Neural progenitor cell (in vitro differentiated cells): Measurements from ENCODE around the gene CSAG3. TPM values are rescaled to one million over a fixed set of nuclear protein-coding genes. Genes with fewer than 3 reads are reported as not detected.
"Not testable (repeated sequence)": the region's sequence is repeated elsewhere in the genome, so short reads cannot be mapped to it uniquely, and the experiment has no call there.

ENCODE experiments used
- DNase-seq: peaks from one replicate; pipeline ENCODE4 v3.0.0-alpha.2; 2016; ENCODE audit warnings: low spot score
- H2AFZ ChIP-seq: fragments of 200-600 bp; sonication (generic); replicated peaks from 2 replicates; pipeline ENCODE4 v1.6.1; 2016; ENCODE audit warnings: antibody characterized with exemption
- H3F3A ChIP-seq: fragments of 200-600 bp; sonication (generic); 2 replicates; pipeline ENCODE4 v1.6.1; 2016; ENCODE audit warnings: antibody characterized with exemption, low read depth
- H3K27ac ChIP-seq: fragments of 200-600 bp; sonication (generic); 2 replicates; pipeline ENCODE4 v1.5.1; 2016; ENCODE audit warnings: mild to moderate bottlenecking
- H3K27me3 ChIP-seq: fragments of 200-600 bp; sonication (generic); 2 replicates; pipeline ENCODE4 v1.6.1; 2016; ENCODE audit warnings: mild to moderate bottlenecking, moderate library complexity
- H3K36me3 ChIP-seq: fragments of 200-600 bp; sonication (generic); 2 replicates; pipeline ENCODE4 v1.5.1; 2016
- H3K4me1 ChIP-seq: fragments of 200-600 bp; sonication (generic); 2 replicates; pipeline ENCODE4 v1.6.1; 2016; ENCODE audit warnings: mixed run types
- H3K4me2 ChIP-seq: fragments of 200-600 bp; sonication (generic); 2 replicates; pipeline ENCODE4 v1.6.1; 2016
- H3K4me3 ChIP-seq: fragments of 200-600 bp; sonication (generic); 2 replicates; pipeline ENCODE4 v1.5.1; 2016
- H3K79me2 ChIP-seq: fragments of 200-600 bp; sonication (generic); 2 replicates; pipeline ENCODE4 v1.6.1; 2016; ENCODE audit warnings: low read depth
- H3K9ac ChIP-seq: fragments of 200-600 bp; sonication (generic); 2 replicates; pipeline ENCODE4 v1.6.1; 2016
- H3K9me3 ChIP-seq: fragments of 200-600 bp; sonication (generic); 2 replicates; pipeline ENCODE4 v1.5.1; 2016; ENCODE audit warnings: low read depth
- H4K20me1 ChIP-seq: fragments of 200-600 bp; sonication (generic); 2 replicates; pipeline ENCODE4 v1.6.1; 2016; ENCODE audit warnings: low read depth
- H3K27ac Mint-ChIP-seq: 3 replicates; pipeline ENCODE4 v1.8.0; 2021; ENCODE audit warnings: mixed read lengths
- H3K27me3 Mint-ChIP-seq: 2 replicates; pipeline ENCODE4 v1.8.0; 2022; ENCODE audit warnings: low read depth, mild to moderate bottlenecking, inconsistent platforms, moderate library complexity, mixed read lengths; ENCODE audit not compliant: insufficient read depth
- H3K36me3 Mint-ChIP-seq: 3 replicates; pipeline ENCODE4 v1.8.0; 2021; ENCODE audit warnings: mixed read lengths
- H3K4me1 Mint-ChIP-seq: 3 replicates; pipeline ENCODE4 v1.8.0; 2021; ENCODE audit warnings: mixed read lengths
- H3K4me3 Mint-ChIP-seq: 3 replicates; pipeline ENCODE4 v1.8.0; 2021; ENCODE audit warnings: mild to moderate bottlenecking, moderate library complexity, mixed read lengths
- H3K9me3 Mint-ChIP-seq: 3 replicates; pipeline ENCODE4 v1.8.0; 2020; ENCODE audit warnings: mixed read lengths
- EZH2 ChIP-seq: fragments of 200-600 bp; sonication (generic); IDR thresholded peaks from 2 replicates; pipeline ENCODE4 v1.6.1; 2017; ENCODE audit warnings: antibody characterized with exemption, mild to moderate bottlenecking, moderate library complexity
- EZH2phosphoT487 ChIP-seq: fragments of 200-600 bp; sonication (generic); IDR thresholded peaks from 2 replicates; pipeline ENCODE4 v1.6.1; 2017; ENCODE audit warnings: antibody characterized with exemption
- total RNA-seq: library from RNA; depleted of rRNA; stranded (reverse); fragments of >200 nt; gene quantifications from 2 replicates; pipeline ENCODE4 v1.2.3, GENCODE V29; 2015; ENCODE audit warnings: low replicate concordance
- TF ChIP-seq, protein P1 (sequence below): fragments of 200-600 bp; sonication (generic); IDR thresholded peaks from 2 replicates; pipeline ENCODE4 v1.5.1; 2017; ENCODE audit warnings: antibody characterized with exemption, mild to moderate bottlenecking

Gene CSAG3
- total RNA-seq, 1 donor from 2014 or later: not detected

DNA sequence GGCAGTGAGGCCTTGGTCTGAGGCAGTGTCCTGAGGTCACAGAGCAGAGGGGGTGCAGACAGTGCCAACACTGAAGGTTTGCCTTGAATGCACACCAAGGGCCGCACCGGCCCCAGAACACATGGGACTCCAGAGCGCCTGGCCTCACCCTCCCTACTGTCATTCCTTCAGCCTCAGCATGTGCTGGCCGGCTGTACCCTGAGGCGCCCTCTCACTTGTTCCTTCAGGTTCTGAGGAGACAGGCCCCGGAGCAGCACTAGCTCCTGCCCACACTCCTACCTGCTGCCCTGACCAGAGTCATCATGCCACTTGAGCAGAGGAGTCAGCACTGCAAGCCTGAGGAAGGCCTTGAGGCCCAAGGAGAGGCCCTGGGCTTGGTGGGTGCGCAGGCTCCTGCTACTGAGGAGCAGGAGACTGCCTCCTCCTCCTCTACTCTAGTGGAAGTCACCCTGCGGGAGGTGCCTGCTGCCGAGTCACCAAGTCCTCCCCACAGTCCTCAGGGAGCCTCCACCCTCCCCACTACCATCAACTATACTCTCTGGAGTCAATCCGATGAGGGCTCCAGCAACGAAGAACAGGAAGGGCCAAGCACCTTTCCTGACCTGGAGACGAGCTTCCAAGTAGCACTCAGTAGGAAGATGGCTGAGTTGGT, 23.0 kb upstream of the CSAG3 start:
- Mint-ChIP-seq H3K4me1 (no peaks in the 10 kb centered on the region), H3K9me3 (peaks cover 11% of the 10 kb centered on the region), H3K36me3 (no peaks in the 10 kb centered on the region), H3K27ac (no peak overlapping the region), H3K4me3 (no peak overlapping the region), H3K27me3 (peaks cover 2% of the 10 kb centered on the region)
- Histone ChIP-seq H3K4me1 (no peaks in the 10 kb centered on the region), H3K9ac (no peak overlapping the region), H4K20me1 (no peaks in the 10 kb centered on the region), H3K27me3 (no peaks in the 10 kb centered on the region), H3K36me3 (no peaks in the 10 kb centered on the region), H3K27ac (no peak overlapping the region), H3K9me3 (no peaks in the 10 kb centered on the region), H3K4me2 (no peak overlapping the region), H3K4me3 (no peak overlapping the region), H3F3A (no peaks in the 10 kb centered on the region), H3K79me2 (no peaks in the 10 kb centered on the region), H2AFZ (no peak overlapping the region)
- DNase-seq: no peak
- TF ChIP-seq, protein P1, sequence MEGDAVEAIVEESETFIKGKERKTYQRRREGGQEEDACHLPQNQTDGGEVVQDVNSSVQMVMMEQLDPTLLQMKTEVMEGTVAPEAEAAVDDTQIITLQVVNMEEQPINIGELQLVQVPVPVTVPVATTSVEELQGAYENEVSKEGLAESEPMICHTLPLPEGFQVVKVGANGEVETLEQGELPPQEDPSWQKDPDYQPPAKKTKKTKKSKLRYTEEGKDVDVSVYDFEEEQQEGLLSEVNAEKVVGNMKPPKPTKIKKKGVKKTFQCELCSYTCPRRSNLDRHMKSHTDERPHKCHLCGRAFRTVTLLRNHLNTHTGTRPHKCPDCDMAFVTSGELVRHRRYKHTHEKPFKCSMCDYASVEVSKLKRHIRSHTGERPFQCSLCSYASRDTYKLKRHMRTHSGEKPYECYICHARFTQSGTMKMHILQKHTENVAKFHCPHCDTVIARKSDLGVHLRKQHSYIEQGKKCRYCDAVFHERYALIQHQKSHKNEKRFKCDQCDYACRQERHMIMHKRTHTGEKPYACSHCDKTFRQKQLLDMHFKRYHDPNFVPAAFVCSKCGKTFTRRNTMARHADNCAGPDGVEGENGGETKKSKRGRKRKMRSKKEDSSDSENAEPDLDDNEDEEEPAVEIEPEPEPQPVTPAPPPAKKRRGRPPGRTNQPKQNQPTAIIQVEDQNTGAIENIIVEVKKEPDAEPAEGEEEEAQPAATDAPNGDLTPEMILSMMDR: no peak
- TF ChIP-seq EZH2phosphoT487: no peak
- no peak for TF ChIP-seq EZH2

DNA sequence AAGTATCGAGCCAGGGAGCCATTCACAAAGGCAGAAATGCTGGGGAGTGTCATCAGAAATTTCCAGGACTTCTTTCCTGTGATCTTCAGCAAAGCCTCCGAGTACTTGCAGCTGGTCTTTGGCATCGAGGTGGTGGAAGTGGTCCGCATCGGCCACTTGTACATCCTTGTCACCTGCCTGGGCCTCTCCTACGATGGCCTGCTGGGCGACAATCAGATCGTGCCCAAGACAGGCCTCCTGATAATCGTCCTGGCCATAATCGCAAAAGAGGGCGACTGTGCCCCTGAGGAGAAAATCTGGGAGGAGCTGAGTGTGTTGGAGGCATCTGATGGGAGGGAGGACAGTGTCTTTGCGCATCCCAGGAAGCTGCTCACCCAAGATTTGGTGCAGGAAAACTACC, 22.5 kb upstream of the CSAG3 start:
- H3K4me1 ChIP-seq, H3K4me3 ChIP-seq, DNase-seq, H3K4me3 Mint-ChIP-seq, H3K27ac Mint-ChIP-seq, H3K27me3 Mint-ChIP-seq, H3K4me1 Mint-ChIP-seq, H3K36me3 Mint-ChIP-seq, H3K9me3 ChIP-seq, H3K9ac ChIP-seq, H3K79me2 ChIP-seq, H3K36me3 ChIP-seq, H2AFZ ChIP-seq, H3F3A ChIP-seq, H3K4me2 ChIP-seq, H3K27ac ChIP-seq, H3K27me3 ChIP-seq, H4K20me1 ChIP-seq: not testable (repeated sequence)
- H3K9me3 Mint-ChIP-seq: peaks cover 11% of the 10 kb centered on the region

DNA sequence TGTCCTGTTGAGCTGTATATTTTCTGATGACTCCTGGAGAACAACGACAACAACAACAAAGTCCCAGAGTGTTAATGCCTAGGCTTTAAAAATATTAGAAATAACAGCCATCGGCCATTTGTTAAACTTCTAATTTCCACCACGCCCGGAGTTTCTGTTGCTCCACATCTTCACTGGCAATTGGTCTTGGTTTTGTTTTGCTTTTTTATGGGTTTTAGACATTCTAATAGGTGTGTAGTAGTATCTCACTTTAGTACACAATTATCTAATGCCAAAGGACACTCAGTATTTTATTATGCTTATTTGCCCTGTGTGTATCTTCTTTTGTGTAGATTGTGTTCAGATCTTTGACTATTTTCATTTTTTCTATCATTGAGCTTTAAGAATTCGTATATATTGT, 20.5 kb upstream of the CSAG3 start:
- H3K4me1 ChIP-seq: no peaks in the 10 kb centered on the region
- no peaks in the 10 kb centered on the region for H3K79me2 ChIP-seq
- H3F3A ChIP-seq: no peaks in the 10 kb centered on the region
- Mint-ChIP-seq H3K4me1 (no peaks in the 10 kb centered on the region), H3K36me3 (no peaks in the 10 kb centered on the region), H3K27me3 (peaks cover 2% of the 10 kb centered on the region), H3K9me3 (peaks cover 9% of the 10 kb centered on the region), H3K4me3 (no peak overlapping the region), H3K27ac (no peak overlapping the region)
- no peak overlapping the region for H3K27ac ChIP-seq
- no peak overlapping the region for H2AFZ ChIP-seq
- H3K36me3 ChIP-seq: no peaks in the 10 kb centered on the region
- H3K27me3 ChIP-seq: no peaks in the 10 kb centered on the region
- no peaks in the 10 kb centered on the region for H4K20me1 ChIP-seq
- H3K4me3 ChIP-seq: no peak overlapping the region
- H3K9me3 ChIP-seq: no peaks in the 10 kb centered on the region
- no peak overlapping the region for H3K4me2 ChIP-seq
- DNase-seq: no peak
- TF ChIP-seq EZH2phosphoT487: no peak
- no peak overlapping the region for H3K9ac ChIP-seq

DNA sequence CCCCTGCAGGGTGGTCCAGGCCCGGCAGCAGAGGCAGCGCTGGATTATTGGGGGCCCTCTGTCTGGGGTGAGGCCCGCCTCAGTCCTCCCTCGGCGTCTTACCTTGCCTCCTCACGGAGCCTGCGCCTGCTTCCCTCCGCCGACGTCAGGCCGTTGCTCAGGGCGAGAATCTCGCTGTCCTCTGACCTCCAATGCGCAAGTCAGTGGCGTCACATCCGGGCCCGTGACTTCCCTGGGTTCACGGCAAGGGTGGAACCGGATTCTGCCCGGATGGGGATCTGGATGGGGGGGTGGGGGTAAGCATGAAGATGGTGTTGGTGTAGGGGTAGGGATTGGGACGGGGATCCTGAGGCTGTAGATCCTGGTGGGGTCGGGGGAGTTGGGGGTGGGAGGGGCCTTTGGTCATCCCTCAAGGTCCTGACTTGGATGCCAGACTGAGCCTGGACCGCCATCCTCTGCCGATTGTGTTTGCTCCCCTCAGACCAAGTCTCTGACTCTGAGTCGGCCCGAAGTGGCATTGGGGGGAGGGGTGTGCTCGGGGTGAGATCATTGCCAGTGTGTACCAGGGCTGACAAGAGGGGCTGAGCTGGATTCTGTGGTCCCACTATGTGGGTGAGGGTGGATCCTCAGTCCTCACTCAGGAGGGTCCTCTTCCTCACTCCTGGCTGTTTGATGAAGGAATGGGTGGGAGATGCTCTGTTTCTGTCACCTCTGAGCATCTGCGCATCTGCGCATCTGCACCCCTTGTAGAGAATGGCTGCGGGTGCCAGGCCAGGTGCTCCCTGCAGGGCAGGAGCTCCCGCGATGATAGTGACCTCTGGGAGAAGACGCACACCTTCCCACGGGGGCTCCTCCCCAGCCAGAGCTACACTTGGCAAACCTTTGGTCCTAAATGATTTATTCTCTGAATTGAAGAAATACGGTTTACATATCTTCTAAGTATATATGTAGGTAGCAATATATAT, 5.0 kb upstream of the CSAG3 start, which contains the start of gene MAGEA2:
Gene MAGEA2, minus strand, starts transcription at position 157 of the 965 bp plus-strand sequence. CDS start 2,479 bp downstream, outside the sequence.
- H3K4me2 ChIP-seq, H3K4me1 Mint-ChIP-seq, H3K27me3 ChIP-seq, H2AFZ ChIP-seq, H3K36me3 ChIP-seq, H3K36me3 Mint-ChIP-seq, H3K9me3 Mint-ChIP-seq, H3F3A ChIP-seq, H3K4me1 ChIP-seq, H4K20me1 ChIP-seq, H3K4me3 Mint-ChIP-seq, H3K27ac ChIP-seq, H3K4me3 ChIP-seq, H3K27me3 Mint-ChIP-seq, H3K27ac Mint-ChIP-seq, DNase-seq, H3K79me2 ChIP-seq, H3K9me3 ChIP-seq, H3K9ac ChIP-seq: not testable (repeated sequence)

DNA sequence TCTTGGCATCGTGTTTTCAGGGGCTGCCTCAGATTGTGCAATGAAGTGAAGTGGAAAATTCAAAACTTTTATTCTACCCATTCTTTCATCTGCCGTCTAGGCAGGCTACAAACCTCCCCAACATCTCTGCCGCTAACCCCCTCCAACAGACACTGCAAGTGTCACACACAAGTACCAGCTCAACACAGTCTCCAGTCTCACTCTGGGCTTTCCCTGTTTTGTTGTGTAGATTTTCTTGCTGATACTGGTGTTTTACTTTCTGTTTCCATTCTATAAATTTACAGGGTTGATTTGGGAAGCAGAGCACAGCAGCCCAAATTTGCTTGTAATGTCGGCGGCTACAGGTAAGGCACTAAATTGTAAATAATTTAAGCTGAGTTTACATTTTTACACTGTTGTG, 4.1 kb upstream of the CSAG3 start:
- not testable (repeated sequence) for H4K20me1 ChIP-seq, H3K27ac Mint-ChIP-seq, H3K9ac ChIP-seq, H3K4me1 Mint-ChIP-seq, H3K36me3 Mint-ChIP-seq, H3K4me3 ChIP-seq, H3K27me3 ChIP-seq, H3K36me3 ChIP-seq, H2AFZ ChIP-seq, H3K4me2 ChIP-seq, H3K9me3 ChIP-seq, H3K9me3 Mint-ChIP-seq, H3K27me3 Mint-ChIP-seq, H3K4me3 Mint-ChIP-seq, DNase-seq, H3F3A ChIP-seq, H3K79me2 ChIP-seq, H3K4me1 ChIP-seq, H3K27ac ChIP-seq

DNA sequence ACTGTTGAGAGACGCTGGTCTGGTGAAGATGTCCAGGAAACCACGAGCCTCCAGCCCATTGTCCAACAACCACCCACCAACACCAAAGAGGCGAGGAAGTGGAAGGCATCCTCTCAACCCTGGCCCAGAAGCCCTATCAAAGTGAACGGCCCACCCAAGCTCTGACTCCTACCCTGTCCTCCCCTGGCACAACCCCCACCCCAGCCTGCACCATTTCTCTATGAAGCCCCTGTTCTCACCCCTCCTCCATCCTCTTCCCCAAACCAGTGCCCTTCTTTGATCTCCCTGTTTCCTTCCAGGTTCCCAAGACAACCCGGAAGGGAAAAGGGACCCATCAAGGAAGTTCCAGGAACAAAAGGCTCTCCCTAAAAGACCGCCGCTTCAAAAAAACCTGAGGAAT, 526 bp downstream of the CSAG3 start:
- H3K27me3 Mint-ChIP-seq, H3K36me3 Mint-ChIP-seq, H3K4me1 ChIP-seq, H3K4me1 Mint-ChIP-seq, DNase-seq, H3K9me3 Mint-ChIP-seq, H3K4me3 ChIP-seq, H3K27ac ChIP-seq, H3K27me3 ChIP-seq, H3K79me2 ChIP-seq, H2AFZ ChIP-seq, H4K20me1 ChIP-seq, H3K4me3 Mint-ChIP-seq, H3K9ac ChIP-seq, H3K36me3 ChIP-seq, H3K4me2 ChIP-seq, H3F3A ChIP-seq, H3K9me3 ChIP-seq, H3K27ac Mint-ChIP-seq: not testable (repeated sequence)

DNA sequence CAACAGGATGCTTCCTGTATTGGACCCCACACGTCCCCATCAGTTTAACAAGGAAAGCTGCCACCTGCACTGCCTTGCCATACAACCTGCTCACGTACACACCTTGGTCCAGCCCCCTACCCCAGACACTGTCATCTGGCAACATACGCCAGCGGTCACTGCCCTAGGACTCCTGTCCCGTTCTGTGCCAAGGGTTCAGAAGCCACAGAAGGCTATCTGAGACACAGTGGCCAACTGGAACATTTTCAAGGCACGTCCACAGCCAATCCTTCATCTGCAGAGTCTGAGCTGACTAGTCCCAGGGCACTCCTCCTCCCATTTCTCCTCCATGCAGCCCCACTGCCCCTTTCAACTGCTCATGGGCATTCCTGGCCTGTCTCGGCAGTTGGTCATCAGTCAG, 2.6 kb downstream of the CSAG3 start:
- not testable (repeated sequence) for DNase-seq, H3K27me3 ChIP-seq, H3K4me3 ChIP-seq, H3K27ac ChIP-seq, H3K9me3 ChIP-seq, H3K79me2 ChIP-seq, H3F3A ChIP-seq, H3K9ac ChIP-seq, H3K27ac Mint-ChIP-seq, H3K4me2 ChIP-seq, H3K4me1 ChIP-seq, H3K36me3 ChIP-seq, H3K36me3 Mint-ChIP-seq, H3K27me3 Mint-ChIP-seq, H4K20me1 ChIP-seq, H2AFZ ChIP-seq, H3K4me1 Mint-ChIP-seq, H3K4me3 Mint-ChIP-seq, H3K9me3 Mint-ChIP-seq
